Transverse colon (tissue), 4 donors: ENCODE results near the gene FUS.

Experiments
- CTCF ChIP-seq, 5 experiments: fragments of 200-600 bp in 3 of 5; fragments of 450-650 bp in 2 of 5; sonication (generic) in 3 of 5; IDR thresholded peaks; 1 replicate in 2 of 5; 2 replicates in 3 of 5; pipeline ENCODE4 v1.5.1; 2016 to 2017; ENCODE audit warnings: antibody characterized with exemption in 5 of 5, inconsistent platforms in 3 of 5, mild to moderate bottlenecking in 2 of 5, moderate library complexity in 1 of 5
- POLR2AphosphoS5 ChIP-seq, 3 donors: sonication (generic); formaldehyde crosslinking; IDR thresholded peaks; one replicate each; pipeline ENCODE4 v1.6.1; 2016; ENCODE audit warnings: antibody characterized with exemption in 3 of 3

DNA sequence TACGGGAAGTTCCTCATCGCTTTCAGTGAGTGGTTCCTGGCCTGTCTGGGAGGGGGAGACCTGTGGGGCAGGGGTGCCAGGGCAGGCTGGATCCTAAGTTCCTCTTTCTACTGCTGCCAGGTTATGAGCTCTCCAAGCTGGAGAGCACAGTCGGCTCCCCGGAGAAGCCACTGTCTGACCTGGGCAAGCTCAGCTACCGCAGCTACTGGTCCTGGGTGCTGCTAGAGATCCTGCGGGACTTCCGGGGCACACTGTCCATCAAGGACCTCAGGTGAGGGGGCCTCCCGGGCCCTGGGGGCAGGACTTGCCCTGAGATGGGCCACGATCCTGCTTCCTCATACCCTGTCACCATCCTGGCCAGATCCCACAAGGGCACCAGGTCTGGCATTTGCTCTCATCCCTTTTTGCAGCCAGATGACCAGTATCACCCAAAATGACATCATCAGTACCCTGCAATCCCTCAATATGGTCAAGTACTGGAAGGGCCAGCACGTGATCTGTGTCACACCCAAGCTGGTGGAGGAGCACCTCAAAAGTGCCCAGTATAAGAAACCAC is 49.5 kb upstream of the FUS start:
- TF ChIP-seq CTCF (IDR thresholded peaks at IDR 0.05) (no peak), POLR2AphosphoS5 (IDR thresholded peaks at IDR 0.05) (no peak)
